Measurements from ENCODE around the gene CPT1A.
"Not testable (repeated sequence)": the region's sequence is repeated elsewhere in the genome, so short reads cannot be mapped to it uniquely, and the experiment has no call there.

CPT1A gene

GRCh38 chr11:68867066-68867465 lies 25.4 kb upstream of the CPT1A start:
- FAIRE-seq = no peak
- TF ChIP-seq POLR2AphosphoS5 (IDR thresholded peaks at IDR 0.05; ENCODE audit: low read depth, low read length) (no peak), POLR2A (IDR thresholded peaks at IDR 0.05; ENCODE audit: low read depth, low read length) (no peak), TAF1 (IDR thresholded peaks at IDR 0.05; ENCODE audit: borderline replicate concordance, low read depth, low read length) (no peak)

GRCh38 chr11:68865241-68865640 lies 23.5 kb upstream of the CPT1A start:
- TF ChIP-seq POLR2A (IDR thresholded peaks at IDR 0.05; ENCODE audit: low read depth, low read length) (no peak), TAF1 (IDR thresholded peaks at IDR 0.05; ENCODE audit: borderline replicate concordance, low read depth, low read length) (no peak), POLR2AphosphoS5 (IDR thresholded peaks at IDR 0.05; ENCODE audit: low read depth, low read length) (no peak)
- no peak for DNase-seq (ENCODE audit: insufficient read length)
- FAIRE-seq = no peak

More at GRCh38 chr11:68867066-68867465, 25.4 kb upstream of the CPT1A start:
- no peak for DNase-seq (ENCODE audit: insufficient read length)

- DNase-seq (ENCODE audit: insufficient read length) (no peak), FAIRE-seq (no peak)
- TF ChIP-seq POLR2A (IDR thresholded peaks at IDR 0.05; ENCODE audit: low read depth, low read length) (no peak), POLR2AphosphoS5 (IDR thresholded peaks at IDR 0.05; ENCODE audit: low read depth, low read length) (no peak), TAF1 (IDR thresholded peaks at IDR 0.05; ENCODE audit: borderline replicate concordance, low read depth, low read length) (no peak)
Measured at GRCh38 chr11:68863553-68864265, 22.0 kb upstream of the CPT1A start.

GRCh38 chr11:68862421-68862820 lies 20.7 kb upstream of the CPT1A start:
- DNase-seq (ENCODE audit: insufficient read length) (no peak), FAIRE-seq (no peak)
- TF ChIP-seq POLR2A (IDR thresholded peaks at IDR 0.05; ENCODE audit: low read depth, low read length) = no peak

GRCh38 chr11:68859123-68859522 lies 17.4 kb upstream of the CPT1A start:
- no peak for FAIRE-seq

GRCh38 chr11:68857037-68857586 lies 15.4 kb upstream of the CPT1A start:
- FAIRE-seq = no peak
- no peak for TF ChIP-seq POLR2A (IDR thresholded peaks at IDR 0.05; ENCODE audit: low read depth, low read length)
- TF ChIP-seq TAF1 (IDR thresholded peaks at IDR 0.05; ENCODE audit: borderline replicate concordance, low read depth, low read length) = no peak
- TF ChIP-seq POLR2AphosphoS5 (IDR thresholded peaks at IDR 0.05; ENCODE audit: low read depth, low read length) = no peak

More at GRCh38 chr11:68859123-68859522, 17.4 kb upstream of the CPT1A start:
- DNase-seq (ENCODE audit: insufficient read length) = no peak
- TF ChIP-seq POLR2AphosphoS5 (IDR thresholded peaks at IDR 0.05; ENCODE audit: low read depth, low read length) (no peak), TAF1 (IDR thresholded peaks at IDR 0.05; ENCODE audit: borderline replicate concordance, low read depth, low read length) (no peak)

GRCh38 chr11:68856425-68857030 lies 14.8 kb upstream of the CPT1A start:
- not testable (repeated sequence) for FAIRE-seq; DNase-seq (ENCODE audit: insufficient read length)

More at GRCh38 chr11:68857037-68857586, 15.4 kb upstream of the CPT1A start:
- no peak for DNase-seq (ENCODE audit: insufficient read length)

GRCh38 chr11:68855205-68855981 lies 13.7 kb upstream of the CPT1A start:
- FAIRE-seq (no peak), DNase-seq (ENCODE audit: insufficient read length) (peak; percentile 44)

GRCh38 chr11:68854273-68854958 lies 12.7 kb upstream of the CPT1A start:
- no peak for TF ChIP-seq POLR2AphosphoS5 (IDR thresholded peaks at IDR 0.05; ENCODE audit: low read depth, low read length)
- no peak for TF ChIP-seq POLR2A (IDR thresholded peaks at IDR 0.05; ENCODE audit: low read depth, low read length)
- no peak for TF ChIP-seq TAF1 (IDR thresholded peaks at IDR 0.05; ENCODE audit: borderline replicate concordance, low read depth, low read length)
- no peak for FAIRE-seq
- DNase-seq (ENCODE audit: insufficient read length) = no peak

More at GRCh38 chr11:68855205-68855981, 13.7 kb upstream of the CPT1A start:
- TF ChIP-seq POLR2A (IDR thresholded peaks at IDR 0.05; ENCODE audit: low read depth, low read length) (no peak), POLR2AphosphoS5 (IDR thresholded peaks at IDR 0.05; ENCODE audit: low read depth, low read length) (no peak), TAF1 (IDR thresholded peaks at IDR 0.05; ENCODE audit: borderline replicate concordance, low read depth, low read length) (no peak)

- no peak for FAIRE-seq
- TF ChIP-seq POLR2AphosphoS5 (IDR thresholded peaks at IDR 0.05; ENCODE audit: low read depth, low read length) (no peak), TAF1 (IDR thresholded peaks at IDR 0.05; ENCODE audit: borderline replicate concordance, low read depth, low read length) (no peak), POLR2A (IDR thresholded peaks at IDR 0.05; ENCODE audit: low read depth, low read length) (no peak)
- no peak for DNase-seq (ENCODE audit: insufficient read length)
Measured at GRCh38 chr11:68852628-68853027, 10.9 kb upstream of the CPT1A start.

GRCh38 chr11:68848429-68848828 lies 6.7 kb upstream of the CPT1A start:
- DNase-seq (ENCODE audit: insufficient read length) (no peak), FAIRE-seq (no peak)
- TF ChIP-seq POLR2AphosphoS5 (IDR thresholded peaks at IDR 0.05; ENCODE audit: low read depth, low read length) (no peak), TAF1 (IDR thresholded peaks at IDR 0.05; ENCODE audit: borderline replicate concordance, low read depth, low read length) (no peak), POLR2A (IDR thresholded peaks at IDR 0.05; ENCODE audit: low read depth, low read length) (no peak)
